ENCODE data around the gene SLC7A1.

DNA sequence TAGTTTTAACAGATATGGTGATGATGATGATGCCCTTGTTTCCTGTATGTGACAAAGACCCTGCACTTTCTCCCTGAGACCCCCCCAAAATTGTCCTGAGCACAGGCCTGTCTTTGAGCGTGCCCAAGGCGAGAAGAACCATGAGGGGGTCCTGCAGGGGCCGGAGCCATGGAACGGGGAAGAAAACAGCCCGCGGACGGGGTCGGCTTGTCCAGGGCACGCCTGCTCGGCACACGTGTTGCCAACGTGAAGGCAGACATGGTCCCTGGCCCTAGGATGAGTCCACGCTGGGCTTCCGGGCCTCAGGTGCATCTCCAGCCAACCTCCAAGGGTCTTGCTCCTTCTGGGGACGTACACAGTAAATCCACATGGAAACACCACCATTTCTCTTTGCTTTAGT is 90.8 kb downstream of the SLC7A1 start:
- TF ChIP-seq, protein P1, sequence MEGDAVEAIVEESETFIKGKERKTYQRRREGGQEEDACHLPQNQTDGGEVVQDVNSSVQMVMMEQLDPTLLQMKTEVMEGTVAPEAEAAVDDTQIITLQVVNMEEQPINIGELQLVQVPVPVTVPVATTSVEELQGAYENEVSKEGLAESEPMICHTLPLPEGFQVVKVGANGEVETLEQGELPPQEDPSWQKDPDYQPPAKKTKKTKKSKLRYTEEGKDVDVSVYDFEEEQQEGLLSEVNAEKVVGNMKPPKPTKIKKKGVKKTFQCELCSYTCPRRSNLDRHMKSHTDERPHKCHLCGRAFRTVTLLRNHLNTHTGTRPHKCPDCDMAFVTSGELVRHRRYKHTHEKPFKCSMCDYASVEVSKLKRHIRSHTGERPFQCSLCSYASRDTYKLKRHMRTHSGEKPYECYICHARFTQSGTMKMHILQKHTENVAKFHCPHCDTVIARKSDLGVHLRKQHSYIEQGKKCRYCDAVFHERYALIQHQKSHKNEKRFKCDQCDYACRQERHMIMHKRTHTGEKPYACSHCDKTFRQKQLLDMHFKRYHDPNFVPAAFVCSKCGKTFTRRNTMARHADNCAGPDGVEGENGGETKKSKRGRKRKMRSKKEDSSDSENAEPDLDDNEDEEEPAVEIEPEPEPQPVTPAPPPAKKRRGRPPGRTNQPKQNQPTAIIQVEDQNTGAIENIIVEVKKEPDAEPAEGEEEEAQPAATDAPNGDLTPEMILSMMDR (IDR thresholded peaks at IDR 0.05) = no peak
- TF ChIP-seq POLR2A (IDR thresholded peaks at IDR 0.05) = no peak
- TF ChIP-seq POLR2AphosphoS5 (IDR thresholded peaks at IDR 0.05; ENCODE audit: insufficient read depth in 1 of 2, low read depth in 1 of 2) = no peak

All from vagina (tissue), 2 donors.